VCaP (cell line): ENCODE measurements around the gene MARVELD1.
"Not testable (repeated sequence)": the region's sequence is repeated elsewhere in the genome, so short reads cannot be mapped to it uniquely, and the experiment has no call there.

Experiments used
- H3K27ac ChIP-seq: fragments of 450-650 bp; 2 replicates; pipeline ENCODE4 v1.5.1; 2017
- CTCF ChIP-seq: fragments of 450-650 bp; conservative IDR thresholded peaks from 2 replicates; pipeline ENCODE4 v1.5.1; 2017; ENCODE audit warnings: mild to moderate bottlenecking, moderate library complexity

The MARVELD1 gene

GRCh38 chr10:97676770-97677581, 36.6 kb upstream of the MARVELD1 start:
- peak; percentile 92 for TF ChIP-seq CTCF
- no peak overlapping the region for H3K27ac ChIP-seq

- no peak for TF ChIP-seq CTCF
- no peak overlapping the region for H3K27ac ChIP-seq
Observed at GRCh38 chr10:97679594-97679993, 33.9 kb upstream of the MARVELD1 start.

GRCh38 chr10:97682042-97682441, 31.5 kb upstream of the MARVELD1 start:
- H3K27ac ChIP-seq = no peak overlapping the region
- no peak for TF ChIP-seq CTCF

GRCh38 chr10:97683556-97684367, 29.8 kb upstream of the MARVELD1 start:
- H3K27ac ChIP-seq = no peak overlapping the region
- TF ChIP-seq CTCF = no peak

GRCh38 chr10:97684368-97684713, 29.2 kb upstream of the MARVELD1 start:
- H3K27ac ChIP-seq = not testable (repeated sequence)

GRCh38 chr10:97684866-97685394, 28.6 kb upstream of the MARVELD1 start:
- no peak overlapping the region for H3K27ac ChIP-seq
- TF ChIP-seq CTCF = no peak

GRCh38 chr10:97685395-97685958, 28.1 kb upstream of the MARVELD1 start:
- peak; percentile 29; the same call in 1 of the 2 replicates for TF ChIP-seq CTCF
- no peak overlapping the region for H3K27ac ChIP-seq
